GM21786 (cell line): ENCODE data around the gene CATSPER1.
"Not testable (repeated sequence)": the region's sequence is repeated elsewhere in the genome, so short reads cannot be mapped to it uniquely, and the experiment has no call there.

Experiments used
- ATAC-seq: cut with Tn5 transposase; IDR thresholded peaks from one replicate; pipeline ENCODE4 v1.9.1; 2021; ENCODE audit not compliant: unreplicated experiment

The CATSPER1 gene

DNA sequence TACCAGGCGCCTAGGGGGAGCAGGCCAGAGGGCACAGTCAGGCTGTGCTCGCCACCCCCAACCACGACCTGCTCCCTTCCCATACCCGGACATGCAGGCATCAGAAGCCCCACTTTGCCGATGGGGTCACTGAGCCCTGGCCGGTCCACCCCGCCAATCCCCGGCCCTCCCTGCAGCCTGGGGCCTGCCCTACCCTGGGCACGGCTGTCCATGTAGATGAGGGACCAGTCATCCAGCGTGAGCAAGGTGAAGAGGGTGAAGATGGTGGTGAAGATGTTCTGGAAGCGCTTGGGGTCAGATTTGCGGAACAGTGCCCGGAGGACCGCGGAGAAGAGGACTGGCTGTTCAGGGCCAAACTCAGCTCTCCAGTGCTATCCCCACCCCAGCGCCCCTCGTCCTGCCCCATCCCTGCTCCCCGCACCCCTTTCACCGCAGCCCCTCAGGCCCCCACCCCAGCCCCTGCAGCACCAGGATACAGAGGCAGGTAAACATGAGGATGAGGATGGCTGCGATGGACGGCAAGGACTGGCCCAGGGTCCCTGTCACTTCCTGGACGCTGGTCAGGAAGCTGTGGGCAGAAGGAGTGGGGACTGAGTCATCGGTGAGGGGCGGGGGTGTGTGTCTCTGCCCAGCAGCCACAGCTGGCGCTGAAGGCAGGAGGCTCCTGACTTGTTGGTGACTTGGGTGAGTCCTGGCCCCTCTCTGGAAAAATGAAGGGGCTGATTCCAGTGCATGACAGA lies 5.5 kb downstream of the CATSPER1 start:
- ATAC-seq, result no peak

DNA sequence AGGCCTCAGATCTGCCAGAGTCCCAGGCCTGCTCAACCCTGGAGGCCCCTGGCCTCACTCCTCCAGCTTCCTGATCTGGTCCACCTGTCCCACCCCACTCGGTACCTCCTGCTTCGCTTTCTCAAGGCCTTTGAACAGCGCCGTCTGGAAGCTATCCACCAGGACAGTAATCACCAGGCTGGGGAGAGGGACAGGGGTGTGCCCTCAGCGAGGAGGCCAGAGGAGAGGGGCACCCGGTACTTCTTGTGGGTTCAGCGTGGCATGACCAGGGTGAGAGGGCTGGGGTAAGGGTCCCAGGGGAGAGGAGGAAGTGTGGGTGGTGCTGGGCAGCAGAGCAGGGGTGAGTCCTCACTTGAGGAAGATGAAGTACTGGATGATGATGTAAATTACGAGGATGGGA lies 6.1 kb downstream of the CATSPER1 start:
- ATAC-seq, result no peak

DNA sequence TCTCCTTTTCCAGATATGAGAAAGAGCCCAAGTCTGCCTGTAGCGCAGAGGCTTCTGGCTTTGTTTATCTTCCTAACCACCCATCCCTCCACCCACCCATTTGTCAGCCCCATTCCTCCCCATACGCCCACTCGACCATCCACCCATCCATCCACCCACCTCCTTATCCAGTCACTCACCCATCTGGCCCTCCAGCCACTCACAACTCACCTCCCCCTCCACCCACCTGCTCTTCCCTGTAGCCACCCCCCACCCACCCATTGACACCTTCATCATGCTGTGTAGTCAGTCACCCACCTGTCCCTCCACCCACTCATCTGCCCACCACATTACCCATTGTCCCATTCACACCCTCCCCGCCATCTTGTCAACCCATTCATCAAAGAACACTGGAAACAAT lies 9.0 kb downstream of the CATSPER1 start:
- no peak for ATAC-seq

DNA sequence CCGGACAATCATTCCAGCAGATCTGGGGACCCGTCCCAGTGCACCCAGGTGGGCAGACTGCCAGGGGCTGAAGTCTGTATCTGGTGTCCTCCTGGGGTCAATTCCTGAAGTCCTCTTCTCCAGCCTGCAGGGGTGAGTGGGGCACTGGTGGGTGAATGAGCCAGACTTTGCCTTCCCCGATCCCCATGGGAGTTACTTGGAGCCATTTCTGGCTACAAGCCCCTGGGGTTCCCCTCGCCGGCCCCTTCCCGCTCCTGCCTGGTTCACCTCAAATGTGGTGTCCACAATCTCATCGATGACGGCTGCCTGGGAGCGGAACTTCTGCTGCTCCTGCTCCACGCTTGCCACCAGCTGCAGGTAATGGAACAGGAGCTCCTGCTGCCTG lies 9.5 kb downstream of the CATSPER1 start:
- ATAC-seq, result no peak

DNA sequence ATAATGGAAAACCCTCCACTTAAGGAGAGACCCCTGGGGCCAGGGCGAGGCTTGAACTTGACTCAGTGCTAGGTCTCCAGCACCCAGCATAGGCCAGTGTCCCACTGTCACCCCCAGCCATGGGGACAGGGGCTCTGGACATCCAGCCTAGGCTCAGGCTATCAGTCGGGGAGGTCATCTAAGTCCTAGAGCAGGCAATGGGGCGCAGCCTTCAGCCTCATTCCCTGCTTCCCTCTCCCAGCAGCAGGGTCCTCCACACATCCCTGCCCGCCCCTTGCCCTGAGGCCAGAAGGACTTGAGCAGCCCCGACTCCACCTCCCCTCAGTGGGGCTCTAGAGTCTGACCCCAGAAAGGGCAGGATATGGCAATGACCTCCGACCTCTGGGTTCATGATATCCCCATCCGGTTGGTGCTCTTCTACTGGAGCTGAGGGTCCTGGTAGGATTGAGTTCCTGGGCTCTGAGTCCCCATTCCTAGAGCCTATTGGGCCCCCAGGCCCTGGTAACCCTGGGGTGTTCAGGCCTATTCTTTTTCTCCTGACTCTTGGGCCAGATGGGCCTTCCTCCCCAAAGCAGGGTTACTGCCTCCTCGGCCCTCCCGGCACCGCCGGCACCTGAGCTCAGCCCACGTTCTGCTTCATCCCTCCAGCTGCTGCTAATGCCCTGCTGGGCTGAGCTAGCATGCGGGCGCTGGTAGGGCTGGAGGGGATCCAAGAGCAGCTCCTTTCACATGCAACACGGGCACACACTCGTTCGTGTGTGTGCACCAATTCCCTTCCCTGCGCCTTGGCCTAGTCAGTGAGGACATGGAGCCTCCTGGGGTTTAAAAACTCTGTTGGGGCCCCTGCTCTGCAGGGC lies 10.1 kb downstream of the CATSPER1 start:
- ATAC-seq, result no peak

DNA sequence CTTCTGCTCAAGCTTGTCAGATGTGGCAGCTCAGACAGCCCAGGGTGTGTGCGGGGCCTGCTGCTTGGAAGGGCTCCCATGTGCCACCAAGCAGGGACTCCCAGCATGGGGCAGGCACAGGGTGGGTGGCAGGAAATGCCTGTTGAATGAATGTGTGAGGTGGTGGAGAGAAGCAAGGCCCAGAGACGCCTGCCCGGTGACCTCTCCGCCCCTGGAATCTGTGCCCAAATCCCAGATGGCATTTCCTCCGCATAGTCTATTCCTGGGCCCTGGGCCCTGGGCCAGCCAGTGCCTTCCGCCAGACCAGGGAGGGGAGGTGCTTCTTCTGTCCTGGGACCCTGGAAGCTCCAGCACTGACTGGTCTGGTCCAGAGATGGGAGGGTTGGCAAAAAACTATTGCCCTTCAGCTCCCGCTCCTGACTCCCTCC lies 10.8 kb downstream of the CATSPER1 start:
- no peak for ATAC-seq

DNA sequence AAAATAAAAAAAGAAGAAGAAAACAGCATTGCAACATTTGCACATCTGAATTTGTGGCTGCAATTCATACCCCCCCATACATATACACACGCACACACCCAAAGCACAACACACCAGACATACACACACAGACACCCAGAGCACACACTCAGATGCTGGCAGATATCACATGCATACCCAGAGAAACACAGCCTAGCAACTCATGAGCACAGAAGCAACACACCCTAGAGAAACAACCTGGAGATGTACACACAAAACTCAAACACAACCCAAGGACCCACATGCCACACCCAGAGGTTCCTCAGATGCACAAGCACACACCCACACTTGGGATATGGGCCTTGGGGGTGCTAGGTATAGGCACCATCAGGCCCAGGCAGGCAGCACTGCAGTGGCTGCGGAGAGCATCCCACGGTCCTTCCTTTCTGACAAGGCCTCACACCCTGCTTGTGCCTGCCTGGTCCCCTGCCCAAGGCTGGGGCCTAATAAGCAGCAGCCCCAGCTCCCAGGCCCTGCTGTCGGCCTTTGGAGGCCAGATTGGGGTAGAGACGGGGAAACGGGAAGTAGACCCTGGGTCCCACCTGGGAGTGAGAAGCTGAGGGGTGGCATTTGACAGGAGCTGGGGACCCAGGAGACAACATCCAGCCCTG lies 11.3 kb downstream of the CATSPER1 start:
- no peak for ATAC-seq

DNA sequence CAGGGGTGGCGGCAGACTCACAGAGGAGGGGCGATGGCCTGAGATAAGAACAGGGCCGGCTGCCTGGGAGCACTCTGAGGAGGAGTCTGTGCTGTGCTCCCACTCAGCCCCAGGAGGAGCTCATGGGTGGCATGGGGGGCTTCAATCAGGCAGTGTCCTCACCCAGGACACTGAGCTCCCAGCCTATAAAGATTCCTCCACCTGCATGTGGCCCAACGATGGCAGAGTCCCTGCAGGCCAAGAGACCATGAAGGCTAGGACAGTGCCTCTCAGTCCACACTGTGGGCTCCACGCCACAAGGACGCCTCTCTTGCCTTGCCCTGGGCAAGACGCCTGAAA lies 12.5 kb downstream of the CATSPER1 start:
- ATAC-seq, result no peak

DNA sequence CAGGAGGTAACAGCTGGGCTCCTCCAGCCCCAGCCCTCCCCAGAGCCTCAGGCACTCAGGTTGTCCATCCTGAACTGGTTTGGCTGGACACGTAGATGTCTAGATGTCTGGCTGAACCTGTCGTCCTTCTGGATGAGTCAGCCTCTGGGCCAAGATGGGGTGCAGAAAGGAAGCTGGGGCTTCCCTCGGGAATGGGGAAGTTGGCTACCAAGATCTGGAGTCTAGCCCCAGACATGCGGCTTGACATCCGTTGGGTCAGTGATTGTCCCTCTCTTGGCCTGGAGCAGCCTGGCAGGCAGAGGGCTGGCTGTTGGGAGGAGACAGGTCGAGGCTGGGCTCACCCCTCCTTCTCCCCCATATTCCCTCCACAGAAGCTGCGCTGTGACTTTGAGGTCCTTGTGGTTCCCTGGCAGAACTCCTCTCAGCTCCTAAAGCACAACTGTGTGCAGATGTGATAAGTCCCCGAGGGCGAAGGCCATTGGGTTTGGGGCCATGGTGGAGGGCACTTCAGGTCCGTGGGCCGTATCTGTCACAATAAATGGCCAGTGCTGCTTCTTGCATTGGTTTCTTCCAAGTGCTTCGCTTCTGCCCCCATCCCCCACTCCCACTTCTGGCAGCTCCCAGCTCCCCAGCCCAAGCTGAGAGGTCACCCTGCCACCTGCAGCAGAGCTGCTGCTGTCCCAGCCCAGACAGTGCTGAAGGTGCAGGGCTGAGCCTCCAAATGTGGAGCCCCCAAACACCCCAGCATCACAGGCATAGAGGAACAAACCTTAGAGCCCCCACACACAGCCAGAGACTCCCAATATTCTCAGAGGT lies 13.1 kb downstream of the CATSPER1 start:
- no peak for ATAC-seq

DNA sequence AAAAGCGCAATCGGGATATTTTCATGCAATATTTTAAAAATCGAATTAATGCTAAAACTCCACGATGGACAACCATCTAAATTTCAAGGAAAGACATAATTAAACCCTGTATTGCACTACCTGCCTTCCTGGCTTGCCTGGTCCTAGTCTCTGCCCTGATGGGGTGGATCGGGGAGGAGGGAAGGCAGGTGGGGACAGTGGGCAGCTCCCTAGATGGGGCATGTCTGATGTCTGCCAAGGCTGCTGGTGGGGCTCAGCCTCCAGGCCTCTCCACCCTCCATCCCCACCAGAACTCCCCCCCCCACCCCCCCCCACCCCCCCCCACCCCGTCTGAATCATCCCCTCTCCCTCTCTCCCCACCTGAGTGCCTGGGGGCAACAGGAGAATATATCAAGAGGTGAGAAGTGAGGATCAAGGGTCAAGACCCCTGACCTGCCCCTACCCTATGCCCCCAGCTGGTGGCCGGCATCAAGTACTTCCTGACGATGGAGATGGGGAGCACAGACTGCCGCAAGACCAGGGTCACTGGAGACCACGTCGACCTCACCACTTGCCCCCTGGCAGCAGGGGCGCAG lies 13.8 kb downstream of the CATSPER1 start:
- ATAC-seq, result no peak

DNA sequence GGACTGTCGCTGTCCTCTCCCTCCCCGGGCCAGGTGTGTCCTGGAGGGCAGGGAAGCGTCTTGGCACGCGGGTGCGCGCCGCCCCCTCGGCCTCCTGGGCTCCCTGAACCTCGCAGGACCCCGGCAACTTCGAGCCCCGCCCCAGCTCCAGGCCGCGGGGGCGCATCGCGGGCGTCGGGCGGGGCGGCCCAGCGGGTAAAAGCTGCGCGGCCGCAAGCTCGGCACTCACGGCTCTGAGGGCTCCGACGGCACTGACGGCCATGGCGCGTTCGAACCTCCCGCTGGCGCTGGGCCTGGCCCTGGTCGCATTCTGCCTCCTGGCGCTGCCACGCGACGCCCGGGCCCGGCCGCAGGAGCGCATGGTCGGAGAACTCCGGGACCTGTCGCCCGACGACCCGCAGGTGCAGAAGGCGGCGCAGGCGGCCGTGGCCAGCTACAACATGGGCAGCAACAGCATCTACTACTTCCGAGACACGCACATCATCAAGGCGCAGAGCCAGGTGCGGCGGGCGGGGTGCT lies 14.4 kb downstream of the CATSPER1 start, which contains the start of gene CST6:
Gene CST6, plus strand, starts transcription at position 224 of the 519 bp plus-strand sequence. Its CDS starts 37 bp downstream, at position 261.
- no peak for ATAC-seq

DNA sequence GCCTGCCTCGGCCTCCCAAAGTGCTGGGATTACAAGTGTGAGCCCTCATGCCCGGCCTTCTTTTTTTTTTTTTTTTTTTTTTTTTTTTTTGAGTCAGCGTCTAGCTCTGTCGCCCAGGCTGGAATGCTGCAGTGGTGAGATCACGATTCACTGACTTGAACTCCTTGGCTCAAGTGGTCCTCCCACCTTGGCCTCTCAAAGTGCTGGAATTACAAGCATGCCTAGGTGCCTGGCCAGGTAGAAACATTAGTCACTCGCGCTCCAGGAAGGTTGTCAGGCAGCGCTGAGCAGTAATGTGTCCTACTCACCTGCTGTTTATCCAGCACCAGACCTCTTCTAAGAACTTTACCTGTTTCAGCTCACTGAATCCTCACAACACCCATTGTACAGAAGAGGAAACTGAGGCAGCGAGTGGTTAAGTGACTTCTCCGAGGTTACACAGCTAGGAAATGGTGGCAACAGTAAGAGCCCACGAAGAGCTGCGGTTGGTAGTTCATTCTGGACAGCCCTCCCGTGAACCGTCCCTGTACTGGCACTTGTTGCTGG lies 15.0 kb downstream of the CATSPER1 start:
- ATAC-seq, result no peak

DNA sequence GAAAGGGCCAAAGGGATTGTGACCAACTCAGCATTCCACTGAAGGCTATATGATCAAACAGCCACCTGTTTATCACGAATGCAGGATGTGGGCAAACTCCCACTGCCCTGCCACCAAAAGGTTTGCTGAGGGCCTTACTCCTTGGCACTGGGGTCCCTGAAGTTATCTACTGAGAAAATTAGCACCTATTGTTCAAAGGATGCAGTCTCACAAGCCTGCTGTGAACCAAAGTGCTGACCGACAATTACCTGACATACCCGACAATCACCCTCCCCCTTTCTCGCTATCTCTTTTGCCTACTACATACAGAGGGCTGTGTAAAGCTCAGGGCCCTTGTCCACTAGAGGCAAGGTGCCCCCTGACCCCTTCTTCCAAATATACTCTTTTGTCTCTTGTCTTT lies 16.2 kb downstream of the CATSPER1 start:
- not testable (repeated sequence) for ATAC-seq

DNA sequence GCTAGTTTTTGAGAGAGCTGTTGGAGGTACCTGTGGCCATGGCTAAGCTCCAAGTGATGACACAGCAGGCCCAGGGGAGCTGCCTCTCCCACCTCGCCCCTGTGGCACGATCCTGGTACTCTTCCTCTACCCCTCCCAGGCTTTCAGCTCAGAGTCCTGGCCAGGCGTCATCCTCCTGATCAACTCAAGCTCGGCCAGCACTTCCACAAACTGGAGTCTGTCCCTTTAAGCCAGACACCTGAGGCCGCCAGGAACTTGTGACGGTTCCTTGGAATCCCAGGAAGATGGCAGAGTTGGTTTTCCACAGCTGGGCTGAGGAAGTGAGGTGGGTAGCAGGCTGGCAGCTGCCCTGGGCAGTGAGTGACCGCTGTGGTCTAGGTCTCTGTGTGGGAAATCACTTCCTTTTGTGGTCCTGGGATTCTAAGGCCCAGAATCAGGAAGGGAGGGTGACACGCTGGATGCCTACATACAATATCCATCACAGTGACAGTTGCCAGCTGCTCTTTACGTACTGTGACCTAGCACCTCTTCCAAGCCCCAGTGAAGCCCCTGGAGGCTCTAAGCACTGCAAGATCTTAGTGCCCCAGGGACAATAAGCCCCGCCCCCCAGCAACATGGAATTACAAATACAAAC lies 17.7 kb downstream of the CATSPER1 start:
- no peak for ATAC-seq

DNA sequence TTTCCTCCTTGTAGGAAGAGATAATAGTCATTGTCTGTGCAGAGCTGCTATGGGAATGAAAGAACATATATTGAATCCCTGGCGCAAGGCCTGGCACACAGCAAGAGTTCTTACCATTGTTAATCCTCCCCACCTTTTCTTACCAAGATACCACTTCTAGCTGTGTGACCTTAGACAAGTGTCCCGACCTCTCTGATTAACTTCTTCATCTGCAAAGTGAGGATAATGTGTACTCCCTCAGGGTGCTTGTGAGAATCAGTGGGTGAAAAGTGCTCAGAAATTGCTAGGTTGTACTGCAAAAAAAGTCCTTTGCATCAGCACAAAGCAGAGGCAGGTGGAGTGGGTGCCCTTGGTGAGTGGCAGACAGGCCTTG lies 18.2 kb downstream of the CATSPER1 start:
- no peak for ATAC-seq

DNA sequence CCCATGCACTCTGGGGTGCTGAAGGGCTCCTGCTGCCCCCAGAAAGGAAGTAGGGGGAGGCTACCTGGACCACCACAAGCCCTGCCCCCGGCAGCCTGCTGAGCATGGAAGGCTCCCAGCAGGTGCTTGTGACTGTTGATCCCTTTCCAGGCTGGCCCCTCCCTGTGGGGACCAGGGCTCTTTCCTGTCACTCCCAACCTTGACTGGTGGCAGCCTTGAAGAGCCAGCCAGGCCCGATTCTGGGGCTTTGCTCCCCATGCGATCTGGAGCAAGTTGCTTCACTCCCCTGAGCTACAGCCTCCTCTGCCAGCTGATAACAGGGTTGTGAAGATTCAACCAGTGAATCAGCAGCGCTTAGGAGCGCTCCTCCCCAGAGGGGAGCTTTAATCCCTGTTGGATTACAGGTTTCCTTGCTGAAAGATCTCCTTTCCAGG lies 19.1 kb downstream of the CATSPER1 start:
- no peak for ATAC-seq

DNA sequence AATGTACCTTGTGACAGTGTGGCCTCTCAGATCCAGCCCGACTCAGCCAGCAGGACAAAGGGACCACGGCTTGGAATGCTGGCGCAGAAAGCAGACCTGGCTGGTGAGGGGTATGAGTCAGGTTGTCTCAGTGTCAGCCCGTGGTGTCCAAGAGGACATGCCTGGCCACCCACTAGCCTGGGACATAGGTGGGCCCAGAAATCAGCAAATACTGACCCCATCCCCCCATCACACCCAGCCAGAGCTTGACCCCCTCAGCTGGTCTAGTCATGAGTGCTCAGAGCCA lies 19.4 kb downstream of the CATSPER1 start:
- no peak for ATAC-seq

DNA sequence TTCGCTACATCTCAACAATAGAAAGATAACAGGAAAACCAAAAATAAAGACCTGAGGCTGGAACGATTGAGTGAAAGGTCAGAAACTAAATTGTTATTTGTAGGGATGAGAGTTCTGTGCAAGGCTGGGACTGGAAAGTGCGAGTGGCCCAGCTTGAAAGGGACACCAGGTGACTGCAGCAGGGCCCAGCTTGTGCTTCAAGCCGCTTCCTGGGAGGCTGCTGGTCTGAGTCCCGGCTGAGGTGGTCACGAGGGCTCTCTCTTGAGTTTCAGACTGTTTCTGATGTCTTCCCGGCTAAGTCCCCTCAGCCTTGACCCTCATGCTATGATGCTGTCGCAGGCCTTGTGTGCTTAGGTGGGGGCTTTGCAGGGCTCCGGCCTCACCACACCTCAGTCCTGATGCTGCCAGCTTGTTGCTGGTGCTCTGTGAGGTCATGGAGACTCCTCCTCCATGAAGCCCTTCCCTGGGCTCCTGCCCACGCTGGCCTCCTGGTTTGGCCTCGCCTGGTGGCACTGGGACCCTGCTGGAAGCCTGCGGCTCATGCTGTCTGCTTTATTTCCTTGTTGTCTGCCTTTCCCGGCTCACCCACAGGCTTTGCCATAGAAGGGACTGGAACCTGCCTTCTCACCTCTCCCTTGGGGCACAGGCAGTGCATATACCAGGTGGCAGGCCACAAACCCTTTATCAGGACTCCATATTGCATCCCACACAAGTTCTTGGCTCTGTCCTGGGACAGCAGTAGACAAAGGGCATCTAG lies 20.0 kb downstream of the CATSPER1 start:
- ATAC-seq, result no peak

DNA sequence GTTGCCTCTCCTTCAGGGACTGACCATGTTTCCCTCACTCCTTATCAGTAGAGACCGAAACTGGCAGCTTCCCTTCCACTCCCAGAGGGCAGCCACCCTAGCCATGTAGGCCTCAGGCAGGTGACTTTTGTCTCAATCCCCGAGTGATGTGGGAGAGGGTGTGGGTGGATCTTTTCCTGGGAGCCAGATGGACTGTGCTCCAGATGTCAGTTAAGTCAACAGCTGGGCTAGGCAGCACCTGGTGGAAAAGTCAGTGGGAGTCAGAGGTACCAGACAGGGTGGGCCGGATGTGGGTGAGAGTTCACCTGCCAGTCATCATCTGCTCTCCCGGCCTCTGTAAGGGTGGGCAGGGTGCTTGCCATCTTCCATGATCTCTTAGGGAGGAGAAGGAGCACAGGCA lies 22.1 kb downstream of the CATSPER1 start:
- ATAC-seq, result no peak
